ENCODE data around the gene BCAR3. TPM values are rescaled to one million over a fixed set of nuclear protein-coding genes. Genes with fewer than 3 reads are reported as not detected.

Gene BCAR3
- total RNA-seq, 1 experiment from 2014 or later: 33.9 TPM

DNA sequence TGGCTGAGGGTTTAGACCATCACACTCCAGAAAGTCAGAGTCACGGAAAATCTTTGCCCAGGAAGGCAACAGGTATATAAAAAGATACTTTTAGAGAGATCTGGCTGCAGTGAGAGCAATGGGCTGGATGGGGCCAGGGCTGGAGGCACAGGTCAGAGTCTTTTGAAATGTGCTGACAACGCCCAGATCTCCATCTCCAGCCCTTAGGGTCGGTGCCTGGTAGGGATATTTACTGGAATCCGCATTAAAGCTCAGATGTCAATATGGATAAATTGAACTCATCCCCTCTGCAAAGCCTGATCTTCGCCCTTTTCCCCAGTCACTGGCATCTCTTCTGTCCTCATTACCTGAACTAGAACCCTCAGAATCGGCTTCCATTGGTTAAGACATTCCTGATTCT is 82.2 kb downstream of the BCAR3 start:
- CTCF ChIA-PET: no interaction called here
- H3K27ac ChIP-seq (ENCODE audit: low read length): no peak overlapping the region
- intact Hi-C loops (cut with micrococcal nuclease; ENCODE audit: unreplicated experiment): no loop called here

DNA sequence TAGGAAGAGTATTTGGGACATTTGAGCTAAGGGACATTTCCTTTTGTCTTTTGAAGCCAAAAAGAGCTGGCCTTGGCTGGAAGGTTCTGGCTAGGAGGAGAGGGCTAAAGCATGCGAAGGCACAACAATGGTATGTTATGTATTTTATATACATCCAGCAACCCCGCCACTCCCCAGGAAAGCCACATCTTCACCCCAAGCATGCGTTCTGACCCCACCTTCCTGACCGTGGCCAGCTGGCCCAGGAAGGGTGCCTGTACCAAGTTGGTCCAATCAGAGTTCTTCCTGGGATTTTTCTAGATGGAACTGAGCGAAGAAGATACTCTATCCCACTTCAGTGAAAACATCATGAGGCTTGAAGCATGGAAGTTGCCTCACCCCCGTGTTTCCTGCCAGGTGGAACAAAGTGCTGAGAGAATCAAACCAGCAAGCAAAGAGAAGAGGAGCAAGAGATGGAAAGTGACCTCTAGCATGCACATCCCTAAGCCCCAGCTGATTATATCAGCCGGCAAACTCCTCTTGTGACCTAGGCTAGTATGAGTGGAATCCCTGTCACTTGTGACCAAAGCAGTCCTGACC is 82.7 kb downstream of the BCAR3 start:
- ChIA-PET POLR2A (no interaction called here), CTCF (no interaction called here)
- H3K27me3 ChIP-seq (ENCODE audit: control insufficient read depth, insufficient read depth, low read length): no peaks in the 10 kb centered on the region
- ATAC-seq: no peak
- TF ChIP-seq TCF7L2 (IDR thresholded peaks at IDR 0.05; ENCODE audit: low read depth, low read length): no peak
- TF ChIP-seq POLR2AphosphoS5 (IDR thresholded peaks at IDR 0.05; ENCODE audit: low read depth, low read length): no peak
- TF ChIP-seq SIN3A (IDR thresholded peaks at IDR 0.05; ENCODE audit: borderline replicate concordance, insufficient read depth, low read depth, low read length): no peak
- TF ChIP-seq, protein P1, sequence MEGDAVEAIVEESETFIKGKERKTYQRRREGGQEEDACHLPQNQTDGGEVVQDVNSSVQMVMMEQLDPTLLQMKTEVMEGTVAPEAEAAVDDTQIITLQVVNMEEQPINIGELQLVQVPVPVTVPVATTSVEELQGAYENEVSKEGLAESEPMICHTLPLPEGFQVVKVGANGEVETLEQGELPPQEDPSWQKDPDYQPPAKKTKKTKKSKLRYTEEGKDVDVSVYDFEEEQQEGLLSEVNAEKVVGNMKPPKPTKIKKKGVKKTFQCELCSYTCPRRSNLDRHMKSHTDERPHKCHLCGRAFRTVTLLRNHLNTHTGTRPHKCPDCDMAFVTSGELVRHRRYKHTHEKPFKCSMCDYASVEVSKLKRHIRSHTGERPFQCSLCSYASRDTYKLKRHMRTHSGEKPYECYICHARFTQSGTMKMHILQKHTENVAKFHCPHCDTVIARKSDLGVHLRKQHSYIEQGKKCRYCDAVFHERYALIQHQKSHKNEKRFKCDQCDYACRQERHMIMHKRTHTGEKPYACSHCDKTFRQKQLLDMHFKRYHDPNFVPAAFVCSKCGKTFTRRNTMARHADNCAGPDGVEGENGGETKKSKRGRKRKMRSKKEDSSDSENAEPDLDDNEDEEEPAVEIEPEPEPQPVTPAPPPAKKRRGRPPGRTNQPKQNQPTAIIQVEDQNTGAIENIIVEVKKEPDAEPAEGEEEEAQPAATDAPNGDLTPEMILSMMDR (IDR thresholded peaks at IDR 0.05): no peak
- TF ChIP-seq, protein P2, sequence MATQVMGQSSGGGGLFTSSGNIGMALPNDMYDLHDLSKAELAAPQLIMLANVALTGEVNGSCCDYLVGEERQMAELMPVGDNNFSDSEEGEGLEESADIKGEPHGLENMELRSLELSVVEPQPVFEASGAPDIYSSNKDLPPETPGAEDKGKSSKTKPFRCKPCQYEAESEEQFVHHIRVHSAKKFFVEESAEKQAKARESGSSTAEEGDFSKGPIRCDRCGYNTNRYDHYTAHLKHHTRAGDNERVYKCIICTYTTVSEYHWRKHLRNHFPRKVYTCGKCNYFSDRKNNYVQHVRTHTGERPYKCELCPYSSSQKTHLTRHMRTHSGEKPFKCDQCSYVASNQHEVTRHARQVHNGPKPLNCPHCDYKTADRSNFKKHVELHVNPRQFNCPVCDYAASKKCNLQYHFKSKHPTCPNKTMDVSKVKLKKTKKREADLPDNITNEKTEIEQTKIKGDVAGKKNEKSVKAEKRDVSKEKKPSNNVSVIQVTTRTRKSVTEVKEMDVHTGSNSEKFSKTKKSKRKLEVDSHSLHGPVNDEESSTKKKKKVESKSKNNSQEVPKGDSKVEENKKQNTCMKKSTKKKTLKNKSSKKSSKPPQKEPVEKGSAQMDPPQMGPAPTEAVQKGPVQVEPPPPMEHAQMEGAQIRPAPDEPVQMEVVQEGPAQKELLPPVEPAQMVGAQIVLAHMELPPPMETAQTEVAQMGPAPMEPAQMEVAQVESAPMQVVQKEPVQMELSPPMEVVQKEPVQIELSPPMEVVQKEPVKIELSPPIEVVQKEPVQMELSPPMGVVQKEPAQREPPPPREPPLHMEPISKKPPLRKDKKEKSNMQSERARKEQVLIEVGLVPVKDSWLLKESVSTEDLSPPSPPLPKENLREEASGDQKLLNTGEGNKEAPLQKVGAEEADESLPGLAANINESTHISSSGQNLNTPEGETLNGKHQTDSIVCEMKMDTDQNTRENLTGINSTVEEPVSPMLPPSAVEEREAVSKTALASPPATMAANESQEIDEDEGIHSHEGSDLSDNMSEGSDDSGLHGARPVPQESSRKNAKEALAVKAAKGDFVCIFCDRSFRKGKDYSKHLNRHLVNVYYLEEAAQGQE (IDR thresholded peaks at IDR 0.05; ENCODE audit: insufficient read depth in 1 of 2, low read depth in 2 of 2, low read length in 1 of 2): no peak
- H3K4me3 ChIP-seq (ENCODE audit: low read depth in 2 of 2, low read length in 2 of 2): no peak overlapping the region
- DNase-seq (ENCODE audit: low read depth, low spot score): no peak
- H3K4me1 ChIP-seq (ENCODE audit: control insufficient read depth, insufficient read depth, low read length): peaks cover 3% of the 10 kb centered on the region
- no peaks in the 10 kb centered on the region for H3K36me3 ChIP-seq (ENCODE audit: control insufficient read depth, insufficient read depth, low read length)
- in situ Hi-C loops (cut with HindIII; ENCODE audit: low pct_unique_long_range_greater_than_20kb, low sequenced_read_pairs): no loop called here
- intact Hi-C loops (cut with micrococcal nuclease; ENCODE audit: unreplicated experiment): no loop called here
- H3K27ac ChIP-seq (ENCODE audit: low read length): no peak overlapping the region
- no peaks in the 10 kb centered on the region for H3K9me3 ChIP-seq (ENCODE audit: control insufficient read depth, insufficient read depth, low read depth, low read length)
- no TSS peak for BruUV-seq (replicated peaks)

More for the DNA sequence above, 82.2 kb downstream of the BCAR3 start:
- no peak overlapping the region for H3K4me3 ChIP-seq (ENCODE audit: low read depth in 2 of 2, low read length in 2 of 2)
- no peaks in the 10 kb centered on the region for H3K36me3 ChIP-seq (ENCODE audit: control insufficient read depth, insufficient read depth, low read length)
- no TSS peak for BruUV-seq (replicated peaks)
- no peak for DNase-seq (ENCODE audit: low read depth, low spot score)
- H3K9me3 ChIP-seq (ENCODE audit: control insufficient read depth, insufficient read depth, low read depth, low read length): no peaks in the 10 kb centered on the region
- ATAC-seq: no peak
- POLR2A ChIA-PET: no interaction called here
- no peak for TF ChIP-seq POLR2AphosphoS5 (IDR thresholded peaks at IDR 0.05; ENCODE audit: low read depth, low read length)
- TF ChIP-seq, protein P1 (IDR thresholded peaks at IDR 0.05): no peak
- TF ChIP-seq, protein P2 (IDR thresholded peaks at IDR 0.05; ENCODE audit: insufficient read depth in 1 of 2, low read depth in 2 of 2, low read length in 1 of 2): no peak
- no peak for TF ChIP-seq TCF7L2 (IDR thresholded peaks at IDR 0.05; ENCODE audit: low read depth, low read length)
- TF ChIP-seq SIN3A (IDR thresholded peaks at IDR 0.05; ENCODE audit: borderline replicate concordance, insufficient read depth, low read depth, low read length): no peak
- in situ Hi-C loops (cut with HindIII; ENCODE audit: low pct_unique_long_range_greater_than_20kb, low sequenced_read_pairs): no loop called here
- no peaks in the 10 kb centered on the region for H3K27me3 ChIP-seq (ENCODE audit: control insufficient read depth, insufficient read depth, low read length)
- peaks cover 5% of the 10 kb centered on the region for H3K4me1 ChIP-seq (ENCODE audit: control insufficient read depth, insufficient read depth, low read length)

Data from Panc1 (cell line).